Natural killer cell (primary cell): ENCODE results near the gene SIRT5. TPM values are rescaled to one million over a fixed set of nuclear protein-coding genes. Genes with fewer than 3 reads are reported as not detected.

Source experiments
- ATAC-seq, 3 donors: fragments of 150-1000 bp in 2 of 3; fragments of 200-7000 bp in 1 of 3; cut with Tn5 transposase; 1 replicate in 1 of 3; 2 replicates in 2 of 3; pipeline ENCODE4 v1.10.0; 2021; ENCODE audit warnings: mild to moderate bottlenecking in 2 of 3, moderate library complexity in 2 of 3
- DNase-seq, 2 donors: peaks; one replicate each; pipeline versions ENCODE4 v3.0.0 to v3.0.0-alpha.2; 2013 to 2021; ENCODE audit warnings: mixed read lengths in 1 of 2
- H3K27ac ChIP-seq: one replicate; pipeline ENCODE4 v1.5.1; 2013; ENCODE audit warnings: mild to moderate bottlenecking, low read length
- H3K27me3 ChIP-seq: one replicate; pipeline ENCODE4 v1.6.1; 2013; ENCODE audit warnings: low read length; ENCODE audit not compliant: control insufficient read depth, insufficient read depth
- H3K36me3 ChIP-seq: one replicate; pipeline ENCODE4 v1.6.1; 2013; ENCODE audit warnings: low read length; ENCODE audit not compliant: control insufficient read depth, insufficient read depth
- H3K4me1 ChIP-seq: one replicate; pipeline ENCODE4 v1.6.1; 2013; ENCODE audit warnings: low read length; ENCODE audit not compliant: control insufficient read depth, insufficient read depth
- H3K4me3 ChIP-seq: one replicate; pipeline ENCODE4 v1.5.1; 2013; ENCODE audit warnings: low read length
- H3K9me3 ChIP-seq: one replicate; pipeline ENCODE4 v1.6.1; 2013; ENCODE audit warnings: low read length; ENCODE audit not compliant: control insufficient read depth, insufficient read depth
- H3K27ac Mint-ChIP-seq, 2 donors: one replicate each; pipeline ENCODE4 v1.8.0; 2022; ENCODE audit warnings: mild to moderate bottlenecking in 2 of 2, mixed read lengths in 2 of 2, moderate library complexity in 1 of 2
- H3K27me3 Mint-ChIP-seq, 2 donors: one replicate each; pipeline ENCODE4 v1.8.0; 2022; ENCODE audit warnings: low read depth in 2 of 2, mixed read lengths in 2 of 2
- H3K36me3 Mint-ChIP-seq: one replicate; pipeline ENCODE4 v1.8.0; 2022; ENCODE audit warnings: mixed read lengths
- H3K4me1 Mint-ChIP-seq, 2 donors: one replicate each; pipeline ENCODE4 v1.8.0; 2022; ENCODE audit warnings: mixed read lengths in 2 of 2
- H3K4me3 Mint-ChIP-seq: one replicate; pipeline ENCODE4 v1.8.0; 2022; ENCODE audit warnings: mild to moderate bottlenecking, moderate library complexity, mixed read lengths
- H3K9me3 Mint-ChIP-seq, 2 donors: one replicate each; pipeline ENCODE4 v1.8.0; 2022; ENCODE audit warnings: mixed read lengths in 2 of 2
- WGBS: methylation state at CpG from one replicate; pipeline ENCODE4 v1.1.7; 2013; ENCODE audit warnings: missing lambda C conversion rate; ENCODE audit not compliant: insufficient coverage; 5-methylcytosine and 5-hydroxymethylcytosine counted together
- intact Hi-C: fragments of 100-400 bp; cut with micrococcal nuclease; formaldehyde crosslinking; loops from one replicate; pipeline ENCODE4 v1.14.2; 2022
- total RNA-seq, 4 donors: library from RNA; stranded (reverse); fragments of 120-200 nt in 1 of 4; gene quantifications; one replicate each; pipeline versions ENCODE4 v1.2.3 to v1.2.4, GENCODE V29; 2013 to 2022
- TF ChIP-seq, protein P1 (sequence below): fragments of 200-600 bp; IDR thresholded peaks from one replicate; pipeline ENCODE4 v1.8.0; 2022; ENCODE audit warnings: antibody characterized with exemption

The SIRT5 gene
- total RNA-seq, 3 donors from 2014 or later (not counting 1 experiment from before 2014, with no cell fraction given) = 8.8 to 13.9 (median 12.2) TPM

DNA sequence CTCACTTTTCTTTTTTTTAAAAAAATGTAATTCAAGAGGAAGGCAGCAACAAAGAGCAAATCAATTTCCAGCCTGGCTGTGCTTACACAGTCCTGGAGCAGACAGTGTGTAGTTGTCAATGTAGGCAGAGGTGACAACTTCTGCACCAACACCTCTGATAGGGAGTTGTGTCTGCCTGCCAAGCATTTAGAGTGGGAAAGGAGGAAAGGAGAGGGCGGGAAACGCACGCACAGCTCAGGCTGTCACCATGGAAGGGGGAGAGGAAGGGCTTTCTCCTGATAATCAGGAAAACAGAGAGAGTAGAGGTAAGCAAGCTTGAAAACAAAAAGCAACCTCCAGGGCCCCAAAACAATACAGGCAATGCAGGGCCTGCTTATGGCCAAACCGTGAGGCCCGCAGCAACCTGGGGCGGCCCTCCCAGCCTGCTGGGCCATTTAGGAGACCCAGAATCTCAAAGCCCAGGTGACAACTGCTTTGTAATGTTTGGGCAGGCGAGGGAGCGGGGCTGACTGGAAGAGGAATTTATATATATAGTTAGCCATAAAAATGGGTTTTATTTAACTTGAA, 45.5 kb upstream of the SIRT5 start:
- H3K4me3 ChIP-seq = no peak overlapping the region
- 96% methylated on average over 7 of the region's 8 CpGs for WGBS
- DNase-seq = no peak
- no peaks in the 10 kb centered on the region for H3K9me3 ChIP-seq
- no peak overlapping the region for H3K27ac ChIP-seq
- no peaks in the 10 kb centered on the region for H3K27me3 ChIP-seq
- no peak for ATAC-seq
- intact Hi-C loops = loop anchor here (5.0 kb wide), 2 partner anchors 42 to 102 kb away; partner anchors contain the start of gene GFOD1
- H3K4me1 Mint-ChIP-seq = peaks cover 17 to 24% of the 10 kb centered on the region in 2 donors
- no peaks in the 10 kb centered on the region for H3K36me3 Mint-ChIP-seq
- H3K36me3 ChIP-seq = no peaks in the 10 kb centered on the region
- H3K27me3 Mint-ChIP-seq = no peaks in the 10 kb centered on the region
- TF ChIP-seq, protein P1, sequence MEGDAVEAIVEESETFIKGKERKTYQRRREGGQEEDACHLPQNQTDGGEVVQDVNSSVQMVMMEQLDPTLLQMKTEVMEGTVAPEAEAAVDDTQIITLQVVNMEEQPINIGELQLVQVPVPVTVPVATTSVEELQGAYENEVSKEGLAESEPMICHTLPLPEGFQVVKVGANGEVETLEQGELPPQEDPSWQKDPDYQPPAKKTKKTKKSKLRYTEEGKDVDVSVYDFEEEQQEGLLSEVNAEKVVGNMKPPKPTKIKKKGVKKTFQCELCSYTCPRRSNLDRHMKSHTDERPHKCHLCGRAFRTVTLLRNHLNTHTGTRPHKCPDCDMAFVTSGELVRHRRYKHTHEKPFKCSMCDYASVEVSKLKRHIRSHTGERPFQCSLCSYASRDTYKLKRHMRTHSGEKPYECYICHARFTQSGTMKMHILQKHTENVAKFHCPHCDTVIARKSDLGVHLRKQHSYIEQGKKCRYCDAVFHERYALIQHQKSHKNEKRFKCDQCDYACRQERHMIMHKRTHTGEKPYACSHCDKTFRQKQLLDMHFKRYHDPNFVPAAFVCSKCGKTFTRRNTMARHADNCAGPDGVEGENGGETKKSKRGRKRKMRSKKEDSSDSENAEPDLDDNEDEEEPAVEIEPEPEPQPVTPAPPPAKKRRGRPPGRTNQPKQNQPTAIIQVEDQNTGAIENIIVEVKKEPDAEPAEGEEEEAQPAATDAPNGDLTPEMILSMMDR = no peak
- H3K27ac Mint-ChIP-seq = no peak overlapping the region
- H3K4me3 Mint-ChIP-seq = no peak overlapping the region
- H3K4me1 ChIP-seq = peaks cover 19% of the 10 kb centered on the region
- H3K9me3 Mint-ChIP-seq = no peaks in the 10 kb centered on the region

DNA sequence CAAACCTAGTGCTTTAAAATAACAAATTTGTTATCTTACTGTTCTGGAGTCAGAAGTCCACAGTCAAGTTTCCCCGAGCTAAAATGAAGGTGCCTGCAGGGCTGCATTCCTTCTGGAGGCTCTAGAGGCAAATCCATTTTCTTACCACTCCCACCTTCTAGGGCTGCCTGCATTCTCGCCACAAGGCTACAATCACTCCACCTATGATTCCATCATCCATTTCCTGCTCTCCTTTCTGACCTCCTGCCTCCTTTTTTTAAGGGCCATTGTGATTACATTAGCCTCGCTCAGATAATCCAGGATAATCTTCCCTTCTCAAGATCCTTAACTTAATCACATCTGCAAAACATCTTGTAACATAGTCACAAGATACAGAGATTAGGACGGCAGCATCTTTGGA, 42.4 kb upstream of the SIRT5 start:
- intact Hi-C loops = no loop called here
- TF ChIP-seq, protein P1 = no peak
- Histone ChIP-seq H3K36me3 (no peaks in the 10 kb centered on the region), H3K4me3 (no peak overlapping the region), H3K27ac (no peak overlapping the region), H3K9me3 (no peaks in the 10 kb centered on the region), H3K4me1 (peaks cover 8% of the 10 kb centered on the region), H3K27me3 (no peaks in the 10 kb centered on the region)
- no peaks in the 10 kb centered on the region for H3K36me3 Mint-ChIP-seq
- no peak for ATAC-seq
- no peaks in the 10 kb centered on the region for H3K27me3 Mint-ChIP-seq
- DNase-seq = no peak
- no peak overlapping the region for H3K27ac Mint-ChIP-seq
- peaks cover 10% of the 10 kb centered on the region in 2 donors for H3K4me1 Mint-ChIP-seq
- WGBS = 93% methylated on average over 4 of the region's 4 CpGs
- no peak overlapping the region for H3K4me3 Mint-ChIP-seq
- H3K9me3 Mint-ChIP-seq = no peaks in the 10 kb centered on the region

DNA sequence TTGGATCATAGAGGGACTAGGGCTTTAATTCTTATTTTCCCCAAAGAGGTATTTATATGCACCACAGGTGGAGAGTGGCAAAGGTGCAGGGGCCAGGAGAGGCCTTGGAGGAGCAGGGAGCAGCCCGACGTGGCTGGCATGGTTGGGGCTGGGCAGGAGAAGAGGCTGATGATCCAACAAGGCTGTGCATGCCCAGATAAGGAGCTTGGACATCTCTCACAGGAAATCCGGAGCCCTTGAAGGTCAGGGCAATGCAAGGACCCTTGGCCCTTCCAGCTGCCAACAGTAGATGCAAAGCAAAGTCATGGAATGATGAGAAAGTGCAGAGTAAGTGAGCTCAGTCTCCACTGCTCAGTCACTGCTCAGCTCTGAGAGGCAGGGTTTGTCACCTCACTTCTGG, 39.9 kb upstream of the SIRT5 start:
- no peak overlapping the region for H3K27ac Mint-ChIP-seq
- TF ChIP-seq, protein P1 = no peak
- ATAC-seq (no peak), DNase-seq (no peak)
- H3K9me3 Mint-ChIP-seq = no peaks in the 10 kb centered on the region
- 94% methylated on average over 3 of the region's 3 CpGs for WGBS
- Histone ChIP-seq H3K27ac (no peak overlapping the region), H3K36me3 (no peaks in the 10 kb centered on the region), H3K4me1 (no peaks in the 10 kb centered on the region), H3K27me3 (no peaks in the 10 kb centered on the region), H3K9me3 (no peaks in the 10 kb centered on the region), H3K4me3 (no peak overlapping the region)
- H3K36me3 Mint-ChIP-seq = no peaks in the 10 kb centered on the region
- intact Hi-C loops = no loop called here
- H3K27me3 Mint-ChIP-seq = no peaks in the 10 kb centered on the region
- H3K4me1 Mint-ChIP-seq = no peaks in the 10 kb centered on the region
- H3K4me3 Mint-ChIP-seq = no peak overlapping the region

DNA sequence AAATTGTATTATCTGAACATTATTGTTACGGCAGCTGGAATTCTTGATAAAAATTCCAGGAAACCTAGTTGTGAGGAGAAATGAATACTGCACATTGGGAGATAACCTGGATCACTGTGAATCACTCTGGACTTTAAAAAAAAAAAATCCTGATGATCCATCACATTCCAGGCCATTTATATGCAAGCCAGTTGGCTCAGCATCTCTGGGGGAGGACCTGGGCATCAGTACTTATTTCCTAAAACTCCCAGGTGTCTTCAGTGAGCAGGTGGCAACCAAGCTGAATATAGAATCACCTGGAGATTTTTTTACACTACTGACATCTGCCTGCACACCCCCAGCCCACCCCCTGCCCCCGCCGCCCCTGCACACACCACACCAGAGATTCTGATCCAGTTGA, 39.1 kb upstream of the SIRT5 start:
- Histone ChIP-seq H3K27me3 (no peaks in the 10 kb centered on the region), H3K4me1 (no peaks in the 10 kb centered on the region), H3K9me3 (no peaks in the 10 kb centered on the region), H3K36me3 (no peaks in the 10 kb centered on the region), H3K4me3 (no peak overlapping the region), H3K27ac (no peak overlapping the region)
- WGBS = 100% methylated on average over 2 of the region's 3 CpGs
- Mint-ChIP-seq H3K9me3 (no peaks in the 10 kb centered on the region), H3K27ac (no peak overlapping the region), H3K4me3 (no peak overlapping the region), H3K4me1 (no peaks in the 10 kb centered on the region), H3K36me3 (no peaks in the 10 kb centered on the region), H3K27me3 (no peaks in the 10 kb centered on the region)
- TF ChIP-seq, protein P1 = no peak
- ATAC-seq = no peak
- DNase-seq = no peak
- intact Hi-C loops = no loop called here
